Dermis microvascular lymphatic vessel endothelial cell (primary cell): ENCODE results near the gene P2RX4. TPM values are rescaled to one million over a fixed set of nuclear protein-coding genes. Genes with fewer than 3 reads are reported as not detected.
"Not testable (repeated sequence)": the region's sequence is repeated elsewhere in the genome, so short reads cannot be mapped to it uniquely, and the experiment has no call there.

Experiments used
- DNase-seq, 2 donors: peaks; one replicate each; pipeline versions ENCODE4 v3.0.0 to v3.0.0-alpha.2; 2010; ENCODE audit warnings: low read depth in 2 of 2
- total RNA-seq: library from RNA; depleted of rRNA; stranded (reverse); fragments of >200 nt; gene quantifications from 2 replicates; pipeline ENCODE4 v1.2.1, GENCODE V29; 2014

Gene P2RX4
- total RNA-seq, 1 donor from 2014 or later = 81.9 TPM

- no peak for DNase-seq
Measured at GRCh38 chr12:121274036-121274763, 64.3 kb downstream of the P2RX4 start.

- DNase-seq = peak in 1 of 2 donors; percentile 10
Measured at GRCh38 chr12:121277374-121277759, 67.4 kb downstream of the P2RX4 start.

- no peak for DNase-seq
Measured at GRCh38 chr12:121278169-121279070, 68.5 kb downstream of the P2RX4 start.

GRCh38 chr12:121279071-121279375, 69.1 kb downstream of the P2RX4 start:
- peak in 1 of 2 donors; percentile 91 for DNase-seq

GRCh38 chr12:121279507-121279915, 69.6 kb downstream of the P2RX4 start:
- peak; percentile 58 to 80 for DNase-seq

- not testable (repeated sequence) for DNase-seq
Measured at GRCh38 chr12:121280531-121280930, 70.6 kb downstream of the P2RX4 start.

- not testable (repeated sequence) for DNase-seq
Measured at GRCh38 chr12:121281116-121281515, 71.2 kb downstream of the P2RX4 start.

GRCh38 chr12:121282072-121282742, 72.3 kb downstream of the P2RX4 start:
- DNase-seq = no peak

GRCh38 chr12:121282910-121283309, 73.0 kb downstream of the P2RX4 start:
- DNase-seq = not testable (repeated sequence)

- DNase-seq = no peak
Measured at GRCh38 chr12:121283388-121283787, 73.5 kb downstream of the P2RX4 start.

Other genes starting within 250 kb of the P2RX4 start
- gene HNF1A, start 231.6 kb upstream of the P2RX4 start, total RNA-seq = not detected in 2 replicates
- 12.6 and 14.9 TPM in 2 replicates for gene C12orf43, start 193.6 kb upstream of the P2RX4 start, total RNA-seq
- 0.25 and 0.26 TPM in 2 replicates for gene OASL, start 170.9 kb upstream of the P2RX4 start, total RNA-seq
- gene P2RX7, start 77.3 kb upstream of the P2RX4 start, total RNA-seq = 3.9 and 6.4 TPM in 2 replicates
- 21.3 and 26.9 TPM in 2 replicates for gene CAMKK2, start 86.6 kb downstream of the P2RX4 start, total RNA-seq
- gene ANAPC5, start 142.3 kb downstream of the P2RX4 start, total RNA-seq = 115 and 124 TPM in 2 replicates
- gene RNF34, start 190.0 kb downstream of the P2RX4 start, total RNA-seq = 83.6 and 114 TPM in 2 replicates